SHP77 (cell line): Measurements from ENCODE around the gene EMC1.
"Not testable (repeated sequence)": the region's sequence is repeated elsewhere in the genome, so short reads cannot be mapped to it uniquely, and the experiment has no call there.

Source experiments
- DNase-seq, 2 experiments: peaks; one replicate each; lab custom pipeline; 2025; lab: John Stamatoyannopoulos, UW

EMC1 gene

DNA sequence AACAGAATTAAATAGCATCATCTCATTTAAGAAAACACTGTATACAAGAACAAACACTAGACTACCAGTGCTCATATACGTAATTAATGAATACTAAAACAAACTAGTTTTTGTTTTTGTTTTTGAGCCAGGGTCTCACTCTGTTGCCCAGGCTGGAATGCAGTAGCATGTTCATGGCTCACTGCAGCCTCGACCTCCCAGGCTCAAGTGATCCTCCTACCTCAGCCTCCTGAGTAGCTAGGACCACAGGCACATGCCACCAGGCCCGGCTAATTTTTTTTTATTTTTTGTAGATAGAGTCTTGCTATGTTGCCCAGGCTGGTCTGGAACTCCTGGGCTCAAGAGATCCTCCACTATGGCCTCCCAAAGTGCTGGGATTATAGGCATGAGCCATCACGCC lies 34.7 kb downstream of the EMC1 start:
- not testable (repeated sequence) for DNase-seq

DNA sequence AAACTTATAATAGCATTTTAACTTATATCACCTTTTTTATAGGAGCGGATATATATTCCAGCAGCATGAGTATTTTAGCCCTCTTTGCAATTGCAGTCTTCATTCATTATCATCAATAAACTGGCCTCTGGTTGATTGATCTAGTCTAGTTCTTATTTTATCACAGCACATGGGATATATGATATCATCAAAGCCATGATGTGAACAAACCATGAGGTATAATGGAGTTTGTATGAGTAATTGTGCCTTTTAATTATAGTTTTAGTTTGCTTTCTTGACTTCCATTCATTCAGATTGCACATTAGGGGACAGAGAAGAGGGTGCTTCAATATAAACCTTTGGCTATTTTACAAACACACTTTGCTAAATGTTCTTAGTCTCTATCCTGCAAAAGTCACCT lies 37.7 kb downstream of the EMC1 start:
- DNase-seq: no peak

DNA sequence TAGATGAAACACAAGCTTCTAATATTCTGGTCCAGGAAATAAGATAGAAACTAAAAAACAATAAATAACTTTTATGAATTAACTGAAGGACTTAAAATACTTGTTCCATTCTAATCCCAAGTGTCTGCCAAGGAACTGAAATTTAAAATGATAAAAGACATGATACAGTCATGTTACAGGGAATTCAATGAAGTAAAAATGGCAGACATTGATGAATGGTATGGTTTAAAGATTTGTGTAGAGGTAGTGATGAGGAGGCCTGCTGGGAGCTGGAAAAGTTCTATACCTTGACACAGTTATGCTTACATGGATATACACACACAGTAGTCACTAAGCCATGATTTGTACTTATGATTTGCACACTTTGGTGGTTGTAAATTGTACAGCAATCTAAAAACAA lies 39.2 kb downstream of the EMC1 start:
- DNase-seq: no peak

DNA sequence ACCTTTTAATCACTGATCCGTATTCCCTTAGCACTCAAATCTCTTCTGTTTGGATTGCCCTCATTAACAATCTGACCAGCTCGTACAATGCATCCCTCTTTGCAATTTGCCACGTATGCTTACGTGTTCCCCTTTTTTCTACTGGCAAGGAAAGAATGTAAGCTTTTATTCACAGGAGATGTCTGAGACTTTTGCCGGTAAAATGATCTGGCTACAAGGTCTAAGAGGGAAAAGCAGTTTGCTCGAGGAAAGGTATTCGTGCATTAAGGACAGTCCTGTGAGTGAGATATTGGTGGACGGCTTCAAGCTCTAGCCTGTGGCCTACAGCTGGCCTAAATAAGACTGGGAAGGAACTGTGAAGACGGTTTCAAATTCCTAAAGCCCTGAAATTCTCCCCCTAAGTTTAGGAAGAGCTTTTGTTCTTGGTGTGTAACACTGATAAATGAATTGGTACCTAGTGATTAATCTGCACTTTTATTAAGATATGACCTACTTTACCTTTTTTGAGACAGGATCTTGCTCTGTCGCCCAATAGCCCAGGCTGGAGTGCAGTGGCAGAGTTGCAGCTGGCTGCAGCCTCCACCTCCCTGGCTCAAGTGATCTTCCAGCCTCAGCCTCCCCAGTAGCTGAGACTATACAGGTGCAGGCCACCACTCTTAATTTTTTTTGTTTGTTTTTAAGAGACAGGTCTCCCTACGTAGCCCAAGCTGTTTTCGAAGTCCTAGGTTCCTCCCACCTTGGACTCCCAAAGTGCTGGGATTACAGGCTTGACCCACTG lies 40.4 kb downstream of the EMC1 start:
- no peak for DNase-seq

DNA sequence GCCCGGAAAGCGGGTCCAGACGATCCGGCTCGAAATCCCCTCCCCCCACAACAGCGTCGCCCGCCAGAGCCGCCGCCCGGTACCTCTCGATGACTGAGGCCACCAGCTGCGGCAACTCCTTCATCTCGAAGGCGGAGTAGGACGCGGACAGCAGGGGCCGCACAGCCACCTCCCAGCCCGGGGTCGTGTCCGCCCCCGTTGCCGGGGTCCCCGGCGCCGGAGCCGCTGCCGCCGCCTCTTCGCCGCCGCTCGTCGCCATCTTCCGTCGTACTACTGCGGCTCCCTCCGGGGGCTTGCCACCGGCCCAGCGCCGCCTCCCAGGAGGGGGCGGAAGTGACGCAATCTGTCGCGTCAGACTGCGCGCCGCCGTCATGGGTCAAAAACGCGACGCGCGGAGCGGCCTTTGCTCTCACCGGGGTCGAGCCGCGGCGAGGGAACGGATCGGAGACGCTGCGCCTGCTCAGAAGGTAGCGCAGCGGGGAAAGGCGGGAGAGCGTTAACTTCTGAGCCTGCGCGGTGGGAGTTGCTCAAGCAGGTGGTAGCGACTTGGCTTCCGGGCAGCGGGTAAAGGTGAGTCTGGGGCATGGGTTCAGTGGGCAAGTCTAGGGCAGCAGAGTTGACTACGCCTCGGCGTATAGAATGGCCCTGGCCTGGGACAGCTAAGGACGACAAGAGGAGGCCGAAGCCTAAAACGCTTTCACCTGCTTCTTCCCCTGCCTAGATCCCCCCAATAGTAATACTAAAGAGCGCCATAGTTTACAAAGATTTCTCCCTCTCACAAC lies 41.1 kb downstream of the EMC1 start, which contains the start of gene UBR4:
Gene UBR4 (minus strand): TSS at position 277 of the 782 bp plus-strand sequence. CDS start 18 bp downstream, at position 259.
- peak; percentile 95 to 96 for DNase-seq

DNA sequence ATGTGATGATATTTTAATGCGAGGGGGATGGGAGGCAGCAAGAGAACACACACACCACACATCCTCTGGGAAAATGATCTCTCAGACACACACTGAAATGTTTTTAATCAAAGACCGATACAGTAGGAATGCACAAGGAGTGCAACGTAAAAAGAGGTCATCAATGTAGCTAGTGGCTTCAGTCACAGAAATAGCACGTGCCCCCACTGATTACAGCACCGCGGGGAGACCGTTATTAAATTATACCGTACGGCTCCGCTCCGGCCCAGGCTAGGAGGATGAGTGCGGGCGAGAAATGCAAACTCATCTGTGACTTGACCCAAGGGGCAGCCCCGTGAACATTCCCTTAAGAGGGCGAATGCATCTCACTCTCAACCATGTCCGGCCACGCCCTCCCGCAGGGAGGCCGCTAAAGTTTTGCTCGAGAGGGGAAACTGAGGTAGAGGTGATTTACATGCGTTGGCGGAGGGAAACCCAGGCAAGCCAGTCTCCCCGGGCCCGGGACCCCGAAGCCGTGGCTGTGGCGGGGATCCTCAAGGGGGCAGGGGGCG lies 41.8 kb downstream of the EMC1 start:
- DNase-seq: no peak

DNA sequence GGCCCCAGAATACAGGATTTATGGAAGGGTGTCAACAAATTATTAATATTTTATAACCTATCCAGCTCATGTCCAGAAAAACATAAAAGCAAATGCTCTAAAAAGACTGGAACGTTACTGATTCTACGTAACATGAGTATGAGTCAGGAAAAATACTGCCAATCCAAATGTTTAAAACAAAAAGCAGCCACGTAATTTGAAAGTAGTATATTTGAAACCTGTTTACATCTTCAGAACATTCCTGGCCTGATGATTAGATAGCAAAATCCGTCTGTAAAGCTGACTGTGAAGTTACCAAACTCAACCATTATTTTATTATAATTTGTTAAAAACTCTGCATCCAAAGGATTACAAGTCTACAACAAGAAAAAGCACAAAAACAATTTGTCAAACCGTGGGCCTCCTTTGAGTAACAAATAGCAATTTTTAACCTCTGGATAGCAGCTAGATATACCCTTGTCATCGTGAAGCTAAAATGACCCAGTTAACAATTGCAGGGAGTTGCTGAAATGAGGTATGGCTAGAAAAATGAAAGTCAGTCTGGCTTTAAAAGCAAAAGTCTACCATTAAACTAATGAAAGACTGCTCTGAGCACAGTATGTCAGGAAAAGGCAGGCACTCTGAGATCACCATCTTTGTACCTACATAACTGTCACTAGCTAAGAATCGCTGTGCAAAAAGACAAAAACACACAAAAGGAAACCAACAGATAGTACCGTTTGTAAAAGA lies 42.5 kb downstream of the EMC1 start:
- no peak for DNase-seq

DNA sequence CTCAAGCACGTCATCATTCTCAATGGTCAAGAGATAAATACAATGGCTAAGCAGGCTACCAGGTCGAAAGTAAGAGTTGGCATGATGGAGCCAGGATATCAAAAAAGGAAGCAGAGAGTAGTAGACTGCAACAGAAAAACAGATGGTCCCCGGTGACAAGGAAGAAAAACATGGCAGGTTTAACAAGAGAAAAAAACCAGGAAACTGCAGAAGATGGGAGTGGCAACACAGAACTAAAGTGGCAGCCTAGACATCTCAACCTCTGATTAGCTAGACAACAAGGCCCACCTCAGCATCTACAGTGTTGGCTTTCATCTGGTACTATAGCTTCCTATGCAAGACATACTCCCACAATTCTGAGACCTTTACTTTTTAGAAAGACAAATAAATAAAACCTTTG lies 44.4 kb downstream of the EMC1 start:
- DNase-seq: no peak

DNA sequence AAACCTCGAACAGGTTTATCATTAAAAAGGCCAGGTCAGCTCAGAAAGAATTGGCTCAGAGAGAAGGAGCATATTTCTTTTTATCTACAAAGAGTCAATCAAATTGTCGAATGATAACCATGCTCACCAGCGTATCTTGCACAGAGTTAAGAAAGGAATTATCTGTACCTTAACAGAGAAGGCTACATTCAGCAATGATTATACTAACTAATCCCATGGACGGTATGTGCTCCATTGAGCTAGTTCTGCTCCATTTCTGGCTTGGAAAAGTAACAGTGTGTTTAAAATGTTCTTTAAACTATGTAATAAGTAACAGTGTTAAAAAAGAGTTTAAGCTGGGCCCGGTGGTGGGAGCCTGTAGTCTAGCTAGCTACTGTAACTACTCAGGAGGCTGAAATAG lies 45.5 kb downstream of the EMC1 start:
- DNase-seq: no peak

DNA sequence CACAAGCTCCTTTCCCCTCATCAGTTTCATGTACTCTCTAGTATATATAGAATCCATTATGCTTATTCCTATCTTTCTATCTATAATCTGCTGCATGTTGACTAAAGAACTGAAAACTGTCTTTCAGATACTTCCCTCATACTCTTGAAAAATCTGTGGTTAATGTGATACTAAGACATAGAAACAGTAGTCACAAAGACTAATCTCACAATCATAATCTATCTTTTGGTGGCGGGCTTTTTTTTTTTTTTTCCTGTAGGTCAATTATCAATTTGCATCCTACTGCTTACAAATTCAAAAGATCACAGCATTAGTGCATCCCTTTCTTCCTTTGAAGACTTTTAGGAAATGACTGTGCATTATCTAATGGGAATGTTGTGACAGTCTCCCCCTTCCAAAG lies 45.9 kb downstream of the EMC1 start:
- no peak for DNase-seq

DNA sequence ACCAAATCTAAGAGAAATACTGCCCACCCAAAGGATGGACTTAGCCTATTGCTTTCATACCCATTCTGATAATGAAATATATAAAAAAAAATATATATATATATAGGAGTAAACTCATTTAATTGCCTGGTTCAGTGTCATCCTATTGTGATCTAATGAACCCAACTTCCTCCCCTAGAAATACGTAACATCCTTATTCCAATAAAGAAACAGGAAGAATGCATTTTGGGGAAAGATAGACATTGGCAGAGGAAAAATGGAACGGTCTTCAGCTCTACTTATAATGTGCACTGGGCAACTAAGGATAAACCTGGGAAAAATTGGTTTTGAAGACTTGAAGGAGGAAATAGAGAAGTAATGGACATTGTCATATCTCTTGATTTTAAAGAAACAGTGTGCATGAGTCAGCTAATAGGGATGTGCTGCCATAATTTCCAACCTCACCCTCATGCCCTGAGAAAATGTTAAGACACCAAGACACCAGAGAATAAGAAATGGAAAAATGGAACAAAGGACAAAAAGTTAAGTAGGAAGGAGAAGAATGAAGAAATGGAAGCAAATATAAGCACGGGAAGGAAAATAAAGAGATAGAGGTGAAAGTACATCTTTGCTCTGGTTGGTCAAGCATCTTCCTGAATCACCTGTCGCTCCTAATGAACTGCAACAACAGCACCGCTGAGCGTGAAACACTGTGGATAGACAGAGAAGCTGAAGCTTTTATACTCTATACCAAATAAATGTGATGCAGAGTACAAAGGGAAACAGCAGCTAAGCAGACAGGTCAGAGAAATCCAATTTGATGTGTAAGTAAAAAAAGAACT lies 46.7 kb downstream of the EMC1 start:
- no peak for DNase-seq

DNA sequence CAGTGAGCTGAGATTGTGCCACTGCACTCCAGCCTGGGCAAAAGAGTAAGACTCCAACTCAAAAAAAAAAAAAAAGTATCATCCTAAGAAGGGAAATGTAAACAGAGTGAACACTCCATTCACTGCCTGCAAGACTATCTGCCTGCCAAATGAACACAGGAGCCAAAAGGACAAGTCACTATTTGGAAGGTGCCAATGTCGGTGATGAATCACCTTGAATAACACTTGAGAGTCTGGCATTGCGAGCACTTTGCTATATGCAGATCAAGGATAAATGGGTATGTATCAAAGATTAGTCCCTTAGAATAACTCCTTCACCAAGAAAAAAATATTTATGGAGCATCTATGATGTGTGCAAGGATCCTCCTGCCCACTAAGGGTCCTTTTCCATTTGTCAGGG lies 47.9 kb downstream of the EMC1 start:
- DNase-seq: no peak

DNA sequence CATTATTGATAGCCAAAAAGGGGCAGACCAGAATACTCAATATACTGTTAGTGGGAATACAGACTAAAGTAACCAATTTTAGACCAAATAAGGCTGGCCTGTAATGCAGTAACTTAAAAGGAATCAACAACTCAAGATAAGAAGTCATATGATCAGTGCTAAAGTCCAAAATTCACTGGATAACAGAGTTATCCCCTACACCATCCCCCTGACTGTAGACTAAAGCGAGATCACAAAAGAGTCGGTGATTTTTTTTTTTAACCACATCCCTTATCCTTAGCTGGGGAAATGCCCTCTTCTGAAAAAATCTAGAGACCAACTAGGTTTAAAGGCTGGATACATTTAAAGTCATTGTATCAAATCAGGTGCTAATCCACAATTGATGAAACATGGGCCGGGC lies 48.9 kb downstream of the EMC1 start:
- no peak for DNase-seq

DNA sequence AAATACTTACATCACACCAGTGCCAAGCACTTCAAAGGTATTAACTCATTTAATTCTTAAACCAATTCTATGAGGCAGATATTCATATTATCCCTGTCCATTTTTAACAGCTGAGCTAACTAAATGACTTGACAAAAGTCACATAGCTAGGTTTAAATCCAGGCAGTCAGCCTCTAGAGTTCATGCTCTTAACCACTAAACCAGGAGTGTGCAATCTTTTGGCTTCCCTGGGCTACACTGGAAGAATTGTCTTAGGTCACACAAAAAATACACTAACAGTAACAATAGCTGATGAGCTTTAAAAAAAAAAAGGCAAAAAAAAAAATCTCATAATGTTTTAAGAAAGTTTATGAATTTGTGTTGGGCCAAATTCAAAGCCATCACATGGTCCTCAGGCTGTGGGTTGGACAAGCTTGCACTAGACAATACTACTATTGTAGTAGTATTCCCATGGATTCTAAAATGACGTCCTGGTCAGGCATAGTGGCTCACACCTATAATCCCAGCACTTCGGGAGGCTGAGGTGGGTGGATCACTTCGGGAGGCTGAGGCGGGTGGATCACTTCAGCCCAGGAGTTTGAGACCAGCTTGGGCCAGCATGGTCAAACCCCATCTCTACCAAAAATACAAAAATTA lies 51.2 kb downstream of the EMC1 start:
- no peak for DNase-seq

DNA sequence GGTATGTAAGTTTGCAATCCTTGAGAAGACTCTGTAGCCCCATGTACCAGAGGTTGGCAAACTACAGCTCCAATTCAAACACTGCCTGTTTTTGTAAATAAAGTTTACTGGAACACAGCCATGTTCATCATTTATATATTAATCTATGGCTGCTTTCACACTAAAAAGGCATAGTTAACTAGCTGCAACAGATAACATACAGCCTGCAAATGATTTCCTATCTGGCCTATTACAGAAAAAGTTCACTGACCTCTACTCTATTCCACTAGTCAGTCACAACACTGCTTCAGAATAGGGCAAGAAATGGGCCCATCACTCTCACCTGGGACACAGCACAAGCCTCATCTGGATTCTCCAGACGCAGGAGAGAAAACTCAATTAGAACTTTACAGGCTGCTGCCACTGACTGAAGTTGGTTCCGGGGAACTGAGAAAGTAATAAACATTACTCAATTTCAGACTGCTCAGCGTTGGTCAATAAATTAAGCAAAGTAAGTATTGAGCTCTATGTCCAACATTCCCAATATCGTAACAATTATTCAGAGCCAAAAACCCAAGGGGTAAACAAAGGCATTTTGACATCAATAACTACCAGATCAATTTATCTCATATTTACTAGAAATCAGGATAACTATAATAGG lies 51.9 kb downstream of the EMC1 start:
- DNase-seq: no peak

DNA sequence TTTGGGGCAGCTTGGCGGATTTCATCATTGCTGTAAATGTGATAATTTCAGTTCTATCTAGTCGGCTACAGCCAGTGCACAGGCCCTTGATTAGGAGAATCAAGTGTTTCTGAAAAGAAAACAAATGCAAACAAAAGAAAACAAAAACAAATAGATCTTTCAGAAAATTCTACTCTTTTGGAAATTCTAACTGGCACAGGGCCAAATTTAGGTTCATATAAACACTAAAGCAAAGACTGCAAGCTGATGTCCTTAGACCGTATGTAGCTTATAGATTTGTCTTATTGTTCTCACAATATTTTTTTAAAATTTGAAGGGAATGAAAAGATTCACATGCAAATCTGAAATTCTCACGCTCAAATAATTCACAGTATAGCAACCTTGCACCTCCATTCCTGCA lies 52.5 kb downstream of the EMC1 start:
- no peak for DNase-seq

DNA sequence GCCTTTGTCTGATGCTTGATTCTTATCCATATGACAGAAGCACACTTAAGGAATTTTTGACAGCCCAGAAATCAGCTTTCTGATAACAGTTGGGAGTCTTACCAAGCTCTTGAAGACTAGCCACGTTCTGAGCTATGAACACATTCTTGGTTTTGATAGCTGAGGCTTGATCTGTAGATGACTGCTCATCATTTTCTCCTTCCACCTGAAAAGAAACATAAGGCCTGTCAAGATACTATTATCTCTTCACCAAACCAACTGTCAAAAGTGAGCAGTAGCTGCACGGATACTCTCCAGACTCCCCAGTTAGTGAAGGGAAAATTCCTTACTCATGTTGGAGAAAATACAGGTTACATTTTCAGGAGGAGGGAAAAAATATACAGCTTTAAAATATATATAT lies 53.5 kb downstream of the EMC1 start:
- DNase-seq: no peak

DNA sequence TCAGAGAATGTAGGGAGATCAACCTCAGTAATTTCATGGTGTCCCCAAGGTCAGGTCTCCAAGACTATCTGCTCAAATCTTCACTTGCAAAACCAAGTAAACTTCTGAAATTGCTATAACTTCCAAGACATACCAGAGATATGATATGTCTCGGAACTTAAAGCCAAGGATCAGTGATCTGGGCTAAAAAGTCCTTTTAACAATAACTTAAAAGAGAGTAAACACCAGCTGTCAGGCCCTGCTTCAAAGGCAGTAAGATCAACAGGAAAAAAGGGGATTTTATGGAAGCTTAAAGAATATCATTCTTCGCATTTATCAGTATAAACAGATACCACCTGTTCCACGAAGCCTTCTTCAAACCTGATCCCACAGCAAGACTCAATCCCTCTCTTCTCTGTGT lies 55.0 kb downstream of the EMC1 start:
- no peak for DNase-seq

DNA sequence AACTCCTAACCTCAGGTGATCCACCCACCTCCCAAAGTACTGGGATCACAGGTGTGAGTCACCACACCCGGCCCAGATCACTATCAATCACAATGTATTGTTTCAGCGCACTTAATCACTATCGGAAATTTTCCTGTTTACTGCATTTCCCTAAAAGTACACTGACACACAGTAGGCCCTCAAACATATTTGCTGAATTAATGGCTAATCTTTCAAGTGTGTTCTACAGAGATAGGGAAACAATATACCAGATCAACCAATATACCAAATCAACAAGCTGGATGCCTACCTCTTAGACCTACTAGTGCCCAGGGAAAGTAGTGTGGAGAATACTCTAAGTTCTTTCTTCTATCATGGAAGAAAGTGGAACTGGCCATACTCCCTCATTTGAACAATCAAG lies 58.3 kb downstream of the EMC1 start:
- DNase-seq: no peak

DNA sequence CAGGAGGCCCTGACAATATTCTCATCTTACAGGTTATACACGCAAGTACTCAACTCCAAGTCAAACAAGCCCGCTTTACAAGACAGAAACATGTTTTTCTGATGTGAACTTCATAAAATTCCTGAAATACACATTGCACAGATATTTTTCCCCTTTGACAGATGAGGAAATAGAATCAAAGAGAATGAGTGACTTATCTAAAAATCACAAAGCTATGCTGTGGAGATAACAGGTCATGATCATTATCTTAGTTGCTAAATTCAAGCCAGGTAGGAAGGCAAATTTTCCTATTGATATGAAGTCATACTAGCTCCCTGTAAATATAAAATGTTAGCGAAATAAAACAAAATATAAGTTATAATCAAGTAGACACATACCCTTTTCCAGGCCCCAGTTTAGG lies 59.5 kb downstream of the EMC1 start:
- no peak for DNase-seq

DNA sequence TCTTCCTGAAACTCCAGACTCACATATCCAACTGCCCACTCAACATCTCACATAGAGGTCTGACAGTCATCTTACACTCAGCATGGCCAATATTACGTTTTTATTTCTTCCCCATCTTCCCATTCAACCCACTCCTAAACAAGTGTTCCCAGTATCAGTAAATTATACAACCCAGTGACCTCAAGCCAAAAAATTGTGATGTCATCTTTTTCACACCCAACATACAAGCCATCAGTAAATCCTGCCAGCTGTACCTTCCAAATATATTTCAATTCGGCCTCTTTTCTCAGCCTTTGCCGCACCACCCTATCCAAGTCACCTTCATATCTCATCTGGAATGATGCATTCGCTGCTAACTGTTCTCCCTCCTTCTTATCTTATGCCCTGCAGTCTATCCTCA lies 60.9 kb downstream of the EMC1 start:
- DNase-seq: no peak
